GM19035 (cell line): ENCODE measurements around the gene AGFG2.
"Not testable (repeated sequence)": the region's sequence is repeated elsewhere in the genome, so short reads cannot be mapped to it uniquely, and the experiment has no call there.

Experiments
- ATAC-seq: cut with Tn5 transposase; IDR thresholded peaks from one replicate; pipeline ENCODE4 v1.9.1; 2021; ENCODE audit not compliant: unreplicated experiment

Gene AGFG2

GRCh38 chr7:100546926-100547800, 8.2 kb downstream of the AGFG2 start:
- ATAC-seq: no peak

GRCh38 chr7:100547872-100548271, 8.9 kb downstream of the AGFG2 start:
- no peak for ATAC-seq

DNA sequence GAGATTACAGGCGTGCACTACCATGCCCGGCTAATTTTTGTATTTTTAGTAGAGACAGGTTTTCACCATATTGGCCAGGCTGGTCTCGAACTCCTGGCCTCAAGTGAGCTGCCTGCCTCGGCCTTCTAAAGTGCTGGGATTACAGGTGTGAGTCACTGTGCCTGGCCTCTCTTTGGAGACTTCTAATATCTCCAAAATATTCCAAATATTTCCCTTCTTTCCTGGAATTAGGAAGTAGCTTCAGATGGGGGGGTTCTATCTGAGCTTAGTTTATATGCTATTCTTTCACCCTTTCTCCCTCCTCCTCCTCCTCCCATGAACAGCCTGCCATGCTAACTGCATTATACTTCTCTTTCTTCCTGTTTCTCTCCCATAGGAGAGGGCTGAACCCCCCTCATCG, 9.4 kb downstream of the AGFG2 start:
- ATAC-seq: not testable (repeated sequence)

DNA sequence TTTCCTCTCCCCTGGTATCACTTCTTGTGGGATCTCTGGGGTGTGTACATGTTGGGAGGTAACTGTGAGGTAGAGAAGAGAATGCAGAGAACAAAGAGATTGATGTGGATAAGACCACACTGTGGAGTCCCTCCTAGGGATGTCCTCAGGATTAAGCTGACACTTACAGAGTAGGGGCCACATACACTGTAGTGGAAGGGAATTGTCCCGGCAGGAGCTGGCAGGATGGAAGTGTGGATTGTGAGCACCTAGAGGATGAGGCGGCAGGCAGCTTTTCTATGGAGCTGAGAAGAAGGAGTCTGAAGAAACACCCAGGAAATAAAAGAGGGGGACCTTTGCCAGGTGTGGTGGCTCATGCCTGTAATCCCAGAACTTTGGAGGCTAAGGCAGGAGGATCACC, 13.5 kb downstream of the AGFG2 start:
- ATAC-seq: no peak

GRCh38 chr7:100553032-100553431, 14.0 kb downstream of the AGFG2 start:
- no peak for ATAC-seq

- ATAC-seq: no peak
Measured at GRCh38 chr7:100555701-100556100, 16.7 kb downstream of the AGFG2 start.

DNA sequence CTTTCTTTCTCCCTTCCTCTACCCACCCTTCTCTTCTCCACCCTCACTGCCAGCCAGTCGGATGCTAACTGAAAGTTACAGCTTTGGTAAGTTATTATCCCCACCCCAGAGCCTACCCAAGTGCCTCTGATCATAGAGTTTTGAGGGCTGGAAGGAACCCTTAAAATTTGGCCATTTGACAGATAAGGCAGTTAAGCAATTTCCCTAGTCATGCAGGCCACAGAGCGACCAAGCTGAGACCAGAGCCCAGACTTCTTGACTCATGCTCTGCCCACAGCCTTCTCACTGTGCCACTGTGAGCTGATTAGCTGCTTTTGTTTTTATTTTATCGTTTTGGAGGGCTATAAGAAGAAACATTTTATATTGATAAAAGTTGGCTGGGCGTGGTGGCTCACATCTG, 17.5 kb downstream of the AGFG2 start:
- no peak for ATAC-seq

- ATAC-seq: no peak
Measured at GRCh38 chr7:100559127-100559526, 20.1 kb downstream of the AGFG2 start.

DNA sequence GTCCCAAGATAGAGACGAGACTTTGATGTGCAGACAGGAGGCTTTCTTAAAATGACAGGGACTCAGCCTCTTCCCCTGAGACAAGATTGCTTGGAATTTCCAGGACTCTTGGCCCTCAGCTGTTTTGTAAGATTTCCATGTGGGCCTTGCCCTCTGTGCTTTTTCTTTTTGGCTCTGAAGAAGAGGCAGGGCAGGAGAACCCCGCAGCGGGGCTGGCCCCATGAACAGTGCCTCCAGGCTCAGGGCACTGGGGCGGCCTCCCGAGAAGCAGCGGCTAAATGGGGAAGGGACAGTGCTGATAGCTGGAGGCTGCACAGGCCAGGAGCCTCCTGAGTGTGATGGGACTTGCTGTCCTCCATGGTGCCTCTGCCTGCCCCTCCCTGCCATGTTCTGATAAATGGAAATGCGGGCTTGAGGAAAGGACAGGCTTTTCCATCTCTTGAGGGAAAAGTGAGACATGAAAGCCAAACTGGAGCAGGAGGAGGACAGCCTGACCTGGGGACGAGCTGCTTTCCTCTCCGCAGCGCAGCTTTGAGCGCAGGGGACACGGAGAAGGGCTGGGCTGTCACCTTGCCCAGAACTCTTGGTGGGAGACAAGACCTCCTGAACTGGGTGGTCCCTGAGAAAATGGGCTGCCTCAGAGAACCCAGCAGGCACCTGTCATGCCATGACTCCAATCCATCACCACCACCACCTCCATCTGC, 22.6 kb downstream of the AGFG2 start:
- no peak for ATAC-seq

GRCh38 chr7:100562195-100563099, 23.4 kb downstream of the AGFG2 start:
- no peak for ATAC-seq

- ATAC-seq: no peak
Measured at GRCh38 chr7:100563100-100563564, 24.1 kb downstream of the AGFG2 start.

DNA sequence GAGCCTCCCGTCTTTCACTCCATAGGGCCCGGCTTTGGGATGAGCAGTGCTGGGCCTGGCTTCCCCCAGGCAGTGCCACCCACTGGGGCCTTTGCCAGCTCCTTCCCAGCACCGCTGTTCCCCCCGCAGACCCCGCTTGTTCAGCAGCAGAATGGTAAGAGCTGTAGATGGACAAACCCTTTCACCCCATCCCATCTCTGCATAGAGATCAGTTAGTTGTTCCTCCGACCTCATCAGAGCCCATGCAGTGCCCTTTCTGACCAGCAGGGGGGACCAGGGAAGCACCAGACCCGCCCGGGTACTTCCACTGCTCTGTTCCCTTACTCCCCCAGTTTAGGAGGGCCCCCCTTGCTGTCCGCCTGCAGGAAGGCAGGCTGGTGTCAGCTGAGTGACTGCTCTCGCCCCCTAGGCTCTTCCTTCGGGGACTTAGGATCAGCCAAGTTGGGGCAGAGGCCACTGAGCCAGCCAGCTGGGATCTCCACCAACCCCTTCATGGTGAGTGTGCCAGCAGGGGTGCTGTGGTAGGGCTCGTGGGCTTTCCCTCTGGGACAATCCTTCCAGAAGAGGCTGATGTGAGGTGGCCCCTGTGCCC, 24.9 kb downstream of the AGFG2 start:
- no peak for ATAC-seq

GRCh38 chr7:100564405-100564804, 25.4 kb downstream of the AGFG2 start:
- ATAC-seq: not testable (repeated sequence)

- ATAC-seq: no peak
Measured at GRCh38 chr7:100565133-100565571, 26.1 kb downstream of the AGFG2 start.

DNA sequence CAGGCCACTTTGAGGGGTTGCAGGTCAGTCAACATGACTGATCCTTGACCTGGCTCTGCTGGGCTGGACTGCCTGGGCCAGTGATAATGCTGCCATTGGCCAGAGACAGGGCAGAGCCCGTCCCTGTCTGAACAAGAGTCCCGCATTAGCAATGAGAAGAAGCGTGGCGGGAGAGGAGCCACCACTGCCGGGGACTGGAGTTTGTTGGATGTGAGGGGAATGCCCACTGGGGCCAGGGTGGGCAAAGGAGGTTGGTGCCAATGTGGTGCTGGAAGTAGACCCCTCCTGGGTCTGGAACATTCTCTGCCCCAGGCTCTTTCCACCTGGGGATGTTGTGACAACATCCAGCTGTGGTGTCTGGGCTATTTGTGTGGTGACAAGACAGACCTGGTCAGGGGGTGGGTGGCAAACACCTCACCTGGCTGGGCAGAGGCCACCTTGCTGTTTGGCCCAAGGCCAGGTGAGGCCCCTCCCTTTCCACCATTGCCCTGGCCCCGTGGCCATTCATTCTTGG, 27.1 kb downstream of the AGFG2 start:
- ATAC-seq: no peak

DNA sequence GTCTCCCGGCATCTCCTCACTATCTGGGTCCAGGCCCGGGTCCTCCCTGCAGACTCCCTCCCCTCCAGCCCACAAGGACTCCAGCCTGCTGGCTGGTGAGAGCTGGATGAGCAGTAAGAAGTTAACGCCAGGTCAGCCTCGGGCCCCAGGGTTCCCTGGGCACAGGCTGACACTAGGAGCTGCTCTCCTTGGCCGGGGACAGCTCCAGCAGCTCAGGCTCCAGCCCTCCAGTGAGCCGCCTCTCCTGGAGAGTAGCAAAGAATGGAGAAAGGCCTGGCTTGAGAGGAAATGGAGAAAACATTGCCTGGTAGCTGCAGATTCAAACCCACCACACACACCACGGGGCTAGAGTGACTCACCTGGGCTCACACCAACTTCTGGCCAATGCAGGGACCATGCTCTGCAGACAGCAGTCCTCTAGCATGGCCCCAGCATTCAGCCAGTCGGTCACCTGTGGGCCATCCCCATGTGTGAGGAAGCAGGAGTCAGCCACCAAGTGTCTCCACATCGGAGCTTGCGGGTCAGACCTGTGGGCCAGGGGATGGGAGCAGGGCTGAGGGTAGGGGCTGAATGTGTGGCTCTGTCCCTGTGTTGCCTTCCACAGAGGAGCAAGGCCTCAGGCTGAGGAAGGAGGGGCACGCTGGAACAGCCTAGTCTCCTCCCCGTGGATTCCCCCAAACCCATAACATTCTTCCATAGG, 28.2 kb downstream of the AGFG2 start:
- no peak for ATAC-seq

GRCh38 chr7:100567751-100568175, 28.8 kb downstream of the AGFG2 start:
- no peak for ATAC-seq

- ATAC-seq: no peak
Measured at GRCh38 chr7:100568176-100568895, 29.3 kb downstream of the AGFG2 start.
